ENCODE results near the gene ASF1A.
"Not testable (repeated sequence)": the region's sequence is repeated elsewhere in the genome, so short reads cannot be mapped to it uniquely, and the experiment has no call there.

The ASF1A gene

DNA sequence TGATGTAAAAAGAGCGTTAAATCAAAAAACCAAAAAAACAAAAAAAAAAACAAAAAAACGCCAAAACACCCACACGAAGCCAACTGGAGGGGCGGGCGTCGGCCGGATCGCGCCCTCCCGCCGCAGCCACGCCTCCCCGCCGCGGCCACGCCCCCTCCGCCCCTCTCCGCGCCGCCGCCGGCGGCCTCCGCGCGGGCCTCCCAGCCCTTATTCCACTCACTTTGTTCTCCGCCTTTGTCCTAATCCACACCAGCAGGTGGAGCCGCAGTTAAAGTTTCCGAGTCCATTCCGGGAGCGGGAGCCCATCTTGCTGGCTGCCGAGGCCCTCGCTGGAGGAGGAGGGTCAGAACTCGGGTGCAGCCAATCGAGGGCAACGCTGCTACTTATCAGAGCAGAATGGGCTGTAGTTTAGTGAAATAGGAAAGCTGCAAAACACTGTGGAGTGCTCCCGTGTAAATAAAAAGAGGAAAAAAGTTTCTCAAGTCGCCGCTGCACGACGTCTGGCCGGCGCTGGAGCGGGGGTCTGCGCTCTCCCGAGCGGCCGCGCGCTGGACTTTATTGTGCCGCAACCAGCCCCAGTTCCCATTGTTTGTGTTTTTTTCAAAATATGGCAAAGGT, at the start of gene ASF1A:
Gene ASF1A (plus strand): TSS at position 346 of the 618 bp plus-strand sequence. CDS start 262 bp downstream, at position 608.
- DNase-seq, result peak; percentile 99

DNA sequence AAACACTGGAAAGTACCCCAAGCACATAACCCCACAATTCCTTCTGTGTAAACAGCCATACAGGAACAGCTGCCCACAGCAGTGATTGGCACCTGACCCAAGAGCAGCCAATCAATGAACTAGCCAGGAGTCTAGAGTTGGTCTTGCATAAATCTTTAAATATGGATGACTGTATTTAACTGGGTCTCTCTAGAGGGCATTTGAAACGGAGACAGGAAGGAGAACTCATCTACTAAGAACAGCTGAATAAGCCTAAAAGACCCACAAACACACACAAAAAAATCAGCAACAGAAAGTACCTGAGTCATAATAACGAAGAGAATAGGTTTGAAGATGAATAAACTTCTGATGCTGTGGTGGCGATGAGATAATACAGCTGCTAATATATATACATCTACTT, 49.0 kb upstream of the ASF1A start:
- DNase-seq, result no peak

- no peak for DNase-seq
These were observed 40.5 kb upstream of the ASF1A start for GRCh38 chr6:118853408-118853807.

DNA sequence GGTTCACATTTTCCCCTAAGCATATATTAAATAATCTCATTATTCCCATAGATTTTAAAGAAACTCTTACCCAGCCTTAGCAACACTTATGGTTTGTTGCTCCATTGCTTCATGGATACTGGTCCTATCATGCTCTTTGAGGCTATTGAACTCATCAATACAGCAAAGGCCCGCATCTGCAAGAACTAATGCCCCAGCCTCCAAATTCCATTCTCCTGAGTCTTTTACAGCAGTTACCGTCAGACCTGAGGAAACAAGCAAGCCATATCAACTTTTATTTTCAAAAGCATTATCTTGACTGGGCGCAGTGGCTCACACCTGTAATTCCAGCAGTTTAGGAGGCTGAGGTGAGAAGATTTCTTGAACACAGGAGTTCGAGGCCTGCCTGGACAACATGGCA, 37.7 kb upstream of the ASF1A start:
- no peak for DNase-seq

GRCh38 chr6:118859517-118860064, 34.4 kb upstream of the ASF1A start:
- no peak for DNase-seq

DNA sequence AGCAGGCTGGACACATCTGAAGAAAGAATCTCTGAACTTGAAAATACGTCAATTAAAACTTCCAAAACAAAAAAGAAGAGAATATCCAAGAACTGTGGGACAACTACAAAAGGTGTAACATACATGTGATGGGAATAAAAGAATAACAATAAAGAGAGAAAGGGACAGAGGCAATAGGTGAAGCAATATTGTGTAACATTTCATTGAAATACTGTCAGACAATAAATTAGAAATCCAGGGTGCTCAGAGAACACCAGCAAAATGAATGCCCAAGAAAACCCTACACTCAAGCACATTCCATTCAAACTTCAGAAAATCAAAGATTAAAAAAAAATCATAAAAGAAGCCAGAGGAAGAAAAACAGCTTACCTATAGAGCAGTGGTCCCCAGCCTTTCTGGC, 33.6 kb upstream of the ASF1A start:
- DNase-seq, result no peak

DNA sequence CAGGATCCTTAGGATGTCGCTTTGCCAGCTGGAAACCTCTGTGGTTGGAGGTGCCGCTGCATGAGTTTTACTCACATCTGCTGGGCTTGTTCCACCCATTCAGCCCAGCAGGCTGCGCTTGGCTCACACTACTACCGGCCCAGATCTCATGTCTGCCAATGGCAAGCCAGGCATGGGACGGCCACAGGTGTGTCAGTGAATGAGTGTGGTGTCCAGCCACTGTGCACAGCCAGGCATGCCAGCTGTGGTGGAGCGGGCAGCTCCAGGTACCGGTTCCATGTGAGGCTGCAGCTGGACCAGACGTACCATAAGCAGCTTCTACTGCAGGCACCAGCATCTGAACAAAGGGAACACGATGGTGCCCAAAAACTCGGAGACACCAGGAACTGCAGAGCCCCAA, 33.1 kb upstream of the ASF1A start:
- no peak for DNase-seq

GRCh38 chr6:118862443-118862842, 31.5 kb upstream of the ASF1A start:
- DNase-seq, result no peak

- DNase-seq, result no peak
These were observed 29.4 kb upstream of the ASF1A start for GRCh38 chr6:118864341-118865099.

GRCh38 chr6:118865100-118865391, 28.9 kb upstream of the ASF1A start:
- no peak for DNase-seq

DNA sequence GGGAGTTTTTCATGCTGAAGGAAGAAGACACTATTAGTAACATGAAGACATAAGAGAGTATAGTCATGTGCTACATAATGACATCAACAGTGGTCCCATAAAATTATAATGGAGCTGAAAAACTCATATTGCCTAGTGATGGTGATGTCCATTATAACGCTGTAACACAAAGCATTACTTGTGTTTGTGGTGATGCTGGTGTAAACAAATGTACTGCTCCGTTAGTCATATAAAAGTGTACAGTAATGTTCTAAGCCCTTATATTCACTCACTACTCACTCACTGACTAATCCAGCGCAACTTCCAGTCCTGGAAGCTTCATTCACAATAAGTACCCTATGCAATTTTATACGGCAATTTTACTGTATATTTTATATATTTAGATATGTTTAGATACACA, 26.8 kb upstream of the ASF1A start:
- no peak for DNase-seq

GRCh38 chr6:118868901-118869300, 25.1 kb upstream of the ASF1A start:
- not testable (repeated sequence) for DNase-seq

- no peak for DNase-seq
These were observed 24.6 kb upstream of the ASF1A start for GRCh38 chr6:118869350-118869749.

GRCh38 chr6:118869894-118870589, 23.9 kb upstream of the ASF1A start:
- DNase-seq, result no peak

GRCh38 chr6:118871331-118871730, 22.6 kb upstream of the ASF1A start:
- DNase-seq, result no peak

- DNase-seq, result no peak
These were observed 21.6 kb upstream of the ASF1A start for GRCh38 chr6:118872318-118872717.

DNA sequence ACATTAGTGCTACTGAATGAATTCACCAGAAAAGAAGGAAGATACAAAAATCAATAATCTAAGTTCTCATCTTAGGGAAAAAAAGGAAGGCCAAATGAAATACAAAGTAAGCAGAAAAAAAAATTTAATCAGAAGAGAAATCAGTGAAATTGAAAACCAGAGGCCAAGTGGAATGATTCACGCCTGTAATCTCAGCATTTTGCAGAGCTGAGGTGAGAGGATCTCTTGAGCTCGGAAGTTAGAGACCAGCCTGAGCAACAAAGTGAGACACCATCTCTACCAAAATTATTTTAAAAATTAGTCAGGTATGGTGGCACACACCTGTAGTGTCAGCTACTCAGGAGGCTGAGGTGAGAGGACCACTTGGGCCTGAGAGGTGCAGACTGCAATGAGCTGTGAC, 21.2 kb upstream of the ASF1A start:
- no peak for DNase-seq

- no peak for DNase-seq
These were observed 20.7 kb upstream of the ASF1A start for GRCh38 chr6:118873239-118873638.

- DNase-seq, result peak; percentile 96
These were observed 18.3 kb upstream of the ASF1A start for GRCh38 chr6:118875672-118876071.

DNA sequence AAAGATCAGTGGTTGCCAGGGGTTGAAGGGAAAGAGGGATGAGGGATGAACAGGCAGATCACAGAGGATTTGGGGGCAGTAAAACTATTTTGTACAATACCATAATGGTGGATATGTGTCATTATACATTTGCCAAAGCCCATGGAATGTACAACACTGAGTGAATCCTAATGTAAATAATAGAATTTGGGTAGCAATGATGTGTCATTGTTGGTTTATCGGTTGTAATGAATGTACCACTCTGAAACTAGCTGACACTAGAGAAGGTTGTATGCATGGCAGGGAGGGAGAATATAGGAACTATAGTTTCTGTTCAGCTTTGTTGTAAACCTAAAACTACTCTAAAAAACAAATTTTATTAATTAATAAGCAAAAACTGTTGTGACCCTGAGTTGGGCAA, 17.8 kb upstream of the ASF1A start:
- DNase-seq, result no peak

- no peak for DNase-seq
These were observed 17.1 kb upstream of the ASF1A start for GRCh38 chr6:118876814-118877213.

DNA sequence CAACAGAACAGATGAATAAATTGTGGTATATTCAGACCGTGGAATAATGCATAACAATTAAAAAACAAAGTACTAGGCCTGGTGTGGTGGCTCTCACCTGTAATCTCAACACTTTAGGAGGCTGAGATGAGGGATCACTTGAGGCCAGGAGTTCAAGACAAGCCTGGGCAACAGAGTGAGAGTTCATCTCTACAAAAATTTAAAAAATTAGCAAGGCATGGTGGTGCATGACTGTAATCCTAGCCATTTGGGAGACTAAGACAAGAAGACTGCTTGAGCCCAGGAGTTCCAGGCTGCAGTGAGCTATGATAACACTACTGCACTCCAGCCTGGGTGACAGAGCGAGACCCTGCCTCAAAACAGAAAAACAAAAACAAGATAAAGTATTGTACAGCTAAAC, 16.1 kb upstream of the ASF1A start:
- DNase-seq, result no peak

GRCh38 chr6:118881440-118882313, 12.3 kb upstream of the ASF1A start:
- no peak for DNase-seq

All from NCI-H1105 treated with DMSO at 0.1 percent for 48 hours (cell line).